Measurements from ENCODE around the gene MKLN1.

DNA sequence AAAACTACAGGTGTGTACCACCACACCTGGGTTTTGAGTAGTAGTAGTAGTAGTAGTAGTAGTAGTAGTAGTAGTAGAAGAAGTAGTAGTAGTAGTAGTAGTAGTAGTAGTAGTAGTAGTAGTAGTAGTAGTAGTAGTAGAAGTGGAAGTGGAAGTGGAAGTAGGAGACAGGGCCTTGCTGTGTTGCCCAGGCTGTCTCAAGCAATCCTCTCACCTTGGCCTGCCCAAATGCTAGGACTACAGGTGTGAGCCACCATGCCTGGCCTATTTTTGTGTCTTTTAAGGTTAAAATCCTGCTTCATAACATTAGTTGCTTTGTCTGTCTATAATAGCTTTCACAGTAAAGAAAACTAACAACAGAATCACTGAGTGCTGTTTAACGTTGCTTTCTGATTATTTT, 117.0 kb downstream of the MKLN1 start:
- TF ChIP-seq, protein P1, sequence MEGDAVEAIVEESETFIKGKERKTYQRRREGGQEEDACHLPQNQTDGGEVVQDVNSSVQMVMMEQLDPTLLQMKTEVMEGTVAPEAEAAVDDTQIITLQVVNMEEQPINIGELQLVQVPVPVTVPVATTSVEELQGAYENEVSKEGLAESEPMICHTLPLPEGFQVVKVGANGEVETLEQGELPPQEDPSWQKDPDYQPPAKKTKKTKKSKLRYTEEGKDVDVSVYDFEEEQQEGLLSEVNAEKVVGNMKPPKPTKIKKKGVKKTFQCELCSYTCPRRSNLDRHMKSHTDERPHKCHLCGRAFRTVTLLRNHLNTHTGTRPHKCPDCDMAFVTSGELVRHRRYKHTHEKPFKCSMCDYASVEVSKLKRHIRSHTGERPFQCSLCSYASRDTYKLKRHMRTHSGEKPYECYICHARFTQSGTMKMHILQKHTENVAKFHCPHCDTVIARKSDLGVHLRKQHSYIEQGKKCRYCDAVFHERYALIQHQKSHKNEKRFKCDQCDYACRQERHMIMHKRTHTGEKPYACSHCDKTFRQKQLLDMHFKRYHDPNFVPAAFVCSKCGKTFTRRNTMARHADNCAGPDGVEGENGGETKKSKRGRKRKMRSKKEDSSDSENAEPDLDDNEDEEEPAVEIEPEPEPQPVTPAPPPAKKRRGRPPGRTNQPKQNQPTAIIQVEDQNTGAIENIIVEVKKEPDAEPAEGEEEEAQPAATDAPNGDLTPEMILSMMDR (IDR thresholded peaks at IDR 0.05) = no peak
- no peak for TF ChIP-seq POLR2A (IDR thresholded peaks at IDR 0.05)

Measured in esophagus squamous epithelium (tissue), 4 donors.